Astrocyte (in vitro differentiated cells and primary cell): ENCODE results near the gene SHC3.

Experiments used
- CTCF ChIP-seq: IDR thresholded peaks from 2 replicates; pipeline ENCODE4 v1.5.1; 2011; ENCODE audit warnings: low read depth, mild to moderate bottlenecking, inconsistent platforms, low read length, moderate library complexity; ENCODE audit not compliant: insufficient read depth
- EZH2 ChIP-seq: IDR thresholded peaks from 2 replicates; pipeline ENCODE4 v1.6.1; 2012; ENCODE audit warnings: mild to moderate bottlenecking, low read length, inconsistent platforms; ENCODE audit not compliant: insufficient read depth

- no peak for TF ChIP-seq CTCF
- no peak for TF ChIP-seq EZH2
Measured at GRCh38 chr9:89052470-89053097, 126.0 kb downstream of the SHC3 start.
